K562 (cell line): Measurements from ENCODE around the gene OR6V1. TPM values are rescaled to one million over a fixed set of nuclear protein-coding genes. Genes with fewer than 3 reads are reported as not detected.

ENCODE experiments used
- ATF1 ChIP-seq, 2 experiments: fragments of 450-650 bp in 1 of 2; IDR thresholded peaks; 2 replicates each; pipeline ENCODE4 v1.6.1; 2016; ENCODE audit warnings: missing compliant biosample characterization in 1 of 2, missing genetic modification characterization in 1 of 2
- C11orf30 ChIP-seq: fragments of 450-650 bp; IDR thresholded peaks from 2 replicates; pipeline ENCODE4 v1.6.1; 2016; ENCODE audit warnings: low read depth, mild to moderate bottlenecking
- CC2D1A ChIP-seq: fragments of 450-650 bp; IDR thresholded peaks from 2 replicates; pipeline ENCODE4 v1.6.1; 2017; ENCODE audit warnings: mild to moderate bottlenecking
- CHD2 ChIP-seq: IDR thresholded peaks from 2 replicates; pipeline ENCODE4 v1.6.1; 2011; ENCODE audit warnings: low read depth, low read length
- CHD4 ChIP-seq: fragments of 200-600 bp; sonication (generic); IDR thresholded peaks from 3 replicates; pipeline ENCODE4 v1.6.1; 2012; ENCODE audit warnings: low read depth, mild to moderate bottlenecking, mixed read lengths, low read length, inconsistent platforms; ENCODE audit not compliant: insufficient read depth, insufficient replicate concordance, poor library complexity, severe bottlenecking
- ETS2 ChIP-seq: IDR thresholded peaks from 2 replicates; pipeline ENCODE4 v1.6.1; 2016; ENCODE audit warnings: borderline replicate concordance, missing genetic modification characterization, mild to moderate bottlenecking, moderate library complexity, missing compliant biosample characterization; ENCODE audit not compliant: poor library complexity, severe bottlenecking
- KLF1 ChIP-seq: fragments of 450-650 bp; IDR thresholded peaks from 2 replicates; pipeline ENCODE4 v1.6.1; 2016; ENCODE audit warnings: missing genetic modification characterization, missing compliant biosample characterization
- MEIS2 ChIP-seq: fragments of 450-650 bp; IDR thresholded peaks from 2 replicates; pipeline ENCODE4 v1.6.1; 2014; ENCODE audit warnings: mild to moderate bottlenecking; ENCODE audit not compliant: partially characterized antibody
- NR2F6 ChIP-seq: fragments of 450-650 bp; formaldehyde crosslinking; IDR thresholded peaks from 2 replicates; pipeline ENCODE4 v1.4.0; 2020; ENCODE audit warnings: mild to moderate bottlenecking
- SMC3 ChIP-seq: conservative IDR thresholded peaks from 2 replicates; pipeline ENCODE4 v1.6.1; 2011; ENCODE audit warnings: low read depth, low read length, improper control_type of control experiment; ENCODE audit not compliant: insufficient read depth
- SRSF3 ChIP-seq: fragments of 200-400 bp; formaldehyde crosslinking; IDR thresholded peaks from 2 replicates; pipeline ENCODE4 v1.6.1; 2016; ENCODE audit warnings: mild to moderate bottlenecking, low read length, moderate library complexity; ENCODE audit not compliant: insufficient read depth
- ZBTB8A ChIP-seq: fragments of 450-650 bp; IDR thresholded peaks from 2 replicates; pipeline ENCODE4 v1.6.1; 2018; ENCODE audit warnings: mild to moderate bottlenecking, moderate library complexity; ENCODE audit not compliant: partially characterized antibody
- polyA plus RNA-seq, 8 experiments: library from polyadenylated mRNA; depleted of rRNA in 4 of 8; stranded (reverse) in 5 of 8; unstranded in 3 of 8; fragments of >200 nt; fragmentation: Nextera tagmentation in 2 of 8; fragmentation: Illumina TruSeq in 1 of 8; extraction: Ambion mirVana in 2 of 8; extraction: Trizol in 1 of 8; gene quantifications; 2 replicates each; pipeline versions ENCODE4 v1.2.1 to v1.2.3, GENCODE V29; 2011 to 2014; ENCODE audit warnings: inconsistent platforms in 1 of 8, missing spikeins in 1 of 8
- total RNA-seq, 7 experiments: library from RNA; depleted of rRNA in 6 of 7; stranded (reverse); fragments of >200 nt in 6 of 7; fragmentation: Illumina TruSeq in 2 of 7; extraction: Trizol in 2 of 7; gene quantifications; 2 replicates each; pipeline versions ENCODE4 v1.2.1 to v1.2.3, GENCODE V29; 2011 to 2021; ENCODE audit warnings: low replicate concordance in 1 of 7
- TF ChIP-seq, protein P1 (sequence below), 2 experiments: fragments of 450-650 bp in 1 of 2; sonication (generic) in 1 of 2; formaldehyde crosslinking in 1 of 2; IDR thresholded peaks in 1 of 2; conservative IDR thresholded peaks in 1 of 2; 2 replicates each; pipeline versions ENCODE4 v1.6.1 to v1.8.1; 2016 to 2023; ENCODE audit warnings: mild to moderate bottlenecking in 2 of 2, moderate library complexity in 2 of 2, inconsistent platforms in 1 of 2, missing genetic modification reagents in 1 of 2
- TF ChIP-seq, protein P2 (sequence below): IDR thresholded peaks from 2 replicates; pipeline ENCODE4 v1.6.1; 2011; ENCODE audit not compliant: insufficient read length; ENCODE audit errors: extremely low read depth
- TF ChIP-seq, protein P3 (sequence below): sonication (generic); formaldehyde crosslinking; IDR thresholded peaks from 2 replicates; pipeline ENCODE4 v1.8.1; 2023; ENCODE audit warnings: mild to moderate bottlenecking, missing genetic modification reagents

The OR6V1 gene
- total and polyA plus RNA-seq, 9 of the 15 experiments (the other 6 are each of a cell fraction or from before 2014, with no cell fraction given): not detected

DNA sequence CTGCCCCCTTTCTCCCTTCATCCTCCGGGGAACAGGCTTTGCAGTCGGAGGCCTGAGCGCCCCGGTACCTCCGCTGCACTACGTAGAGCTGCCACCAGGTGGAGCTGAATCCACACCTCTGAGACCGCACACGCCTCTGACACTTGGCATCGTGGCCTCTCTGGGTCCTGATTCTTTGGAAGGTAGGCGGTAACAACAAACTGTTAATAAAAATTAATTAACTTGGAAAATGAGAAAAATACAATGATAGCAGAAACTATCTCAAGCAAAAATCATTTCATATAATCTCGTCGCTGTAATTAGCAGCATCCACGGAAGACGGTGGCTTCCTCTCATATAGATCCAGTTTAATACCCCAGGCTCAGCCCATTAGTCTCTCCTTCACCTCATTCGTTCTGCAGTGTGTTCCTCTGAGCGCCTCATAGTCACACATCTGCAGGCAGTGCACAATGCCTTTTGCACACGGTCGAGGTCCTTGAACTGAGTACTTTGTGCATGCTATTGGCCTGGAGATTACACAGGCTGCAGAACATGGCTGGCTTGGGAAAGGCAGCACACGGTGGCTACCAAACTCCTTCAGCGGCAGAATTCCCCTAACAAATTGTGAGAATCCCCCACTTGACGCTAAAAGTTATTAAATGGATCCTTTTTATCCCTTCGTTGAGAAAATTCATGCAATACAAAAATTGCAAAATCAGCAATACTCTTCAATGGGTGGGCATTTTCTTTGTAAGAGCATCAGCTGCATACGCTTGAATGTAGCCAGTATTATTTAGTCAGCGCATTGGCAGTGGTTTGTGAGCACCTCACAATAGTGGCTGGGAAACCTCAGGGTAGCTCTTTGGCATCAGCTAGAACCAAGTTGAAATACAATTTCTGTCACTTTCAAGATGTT is 43.9 kb upstream of the OR6V1 start (continued):
- TF ChIP-seq, protein P1, sequence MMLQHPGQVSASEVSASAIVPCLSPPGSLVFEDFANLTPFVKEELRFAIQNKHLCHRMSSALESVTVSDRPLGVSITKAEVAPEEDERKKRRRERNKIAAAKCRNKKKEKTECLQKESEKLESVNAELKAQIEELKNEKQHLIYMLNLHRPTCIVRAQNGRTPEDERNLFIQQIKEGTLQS (IDR thresholded peaks at IDR 0.05): no peak
- TF ChIP-seq, protein P1 (CRISPR knock-in tag; conservative IDR thresholded peaks at IDR 0.05): no peak
- TF ChIP-seq KLF1: no peak
- TF ChIP-seq CHD2: no peak
- TF ChIP-seq ATF1 (CRISPR knock-in tag; IDR thresholded peaks at IDR 0.05): no peak
- TF ChIP-seq ATF1 (tag; IDR thresholded peaks at IDR 0.05): peak; percentile 42; the same call in 1 of the 2 replicates
- no peak for TF ChIP-seq ETS2 (tag)
- TF ChIP-seq SMC3: peak; percentile 100
- TF ChIP-seq CHD4: no peak
- no peak for TF ChIP-seq NR2F6 (CRISPR knock-in tag)
- TF ChIP-seq CC2D1A: peak; percentile 76
- no peak for TF ChIP-seq SRSF3
- TF ChIP-seq, protein P2, sequence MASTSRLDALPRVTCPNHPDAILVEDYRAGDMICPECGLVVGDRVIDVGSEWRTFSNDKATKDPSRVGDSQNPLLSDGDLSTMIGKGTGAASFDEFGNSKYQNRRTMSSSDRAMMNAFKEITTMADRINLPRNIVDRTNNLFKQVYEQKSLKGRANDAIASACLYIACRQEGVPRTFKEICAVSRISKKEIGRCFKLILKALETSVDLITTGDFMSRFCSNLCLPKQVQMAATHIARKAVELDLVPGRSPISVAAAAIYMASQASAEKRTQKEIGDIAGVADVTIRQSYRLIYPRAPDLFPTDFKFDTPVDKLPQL: no peak
- TF ChIP-seq MEIS2: no peak
- TF ChIP-seq ZBTB8A: no peak
- TF ChIP-seq, protein P3, sequence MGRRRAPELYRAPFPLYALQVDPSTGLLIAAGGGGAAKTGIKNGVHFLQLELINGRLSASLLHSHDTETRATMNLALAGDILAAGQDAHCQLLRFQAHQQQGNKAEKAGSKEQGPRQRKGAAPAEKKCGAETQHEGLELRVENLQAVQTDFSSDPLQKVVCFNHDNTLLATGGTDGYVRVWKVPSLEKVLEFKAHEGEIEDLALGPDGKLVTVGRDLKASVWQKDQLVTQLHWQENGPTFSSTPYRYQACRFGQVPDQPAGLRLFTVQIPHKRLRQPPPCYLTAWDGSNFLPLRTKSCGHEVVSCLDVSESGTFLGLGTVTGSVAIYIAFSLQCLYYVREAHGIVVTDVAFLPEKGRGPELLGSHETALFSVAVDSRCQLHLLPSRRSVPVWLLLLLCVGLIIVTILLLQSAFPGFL (CRISPR knock-in tag): 0 out of 2 replicates have a peak, but pooled peaks have one; percentile 30
- peak; percentile 89 for TF ChIP-seq C11orf30
